Esophagus muscularis mucosa (tissue), 4 donors: Measurements from ENCODE around the gene ZC3H6. TPM values are rescaled to one million over a fixed set of nuclear protein-coding genes. Genes with fewer than 3 reads are reported as not detected.

Source experiments
- DNase-seq: peaks from one replicate; pipeline ENCODE4 v3.0.0-alpha.2; 2017; ENCODE audit errors: extremely low spot score
- H3K27ac ChIP-seq, 4 donors: fragments of 200-600 bp; sonication (generic); replicated peaks in 1 of 4; 1 replicate in 3 of 4; 2 replicates in 1 of 4; pipeline ENCODE4 v1.5.1; 2016 to 2019; ENCODE audit warnings: mild to moderate bottlenecking in 1 of 4
- H3K27me3 ChIP-seq, 4 donors: fragments of 200-600 bp; sonication (generic); one replicate each; pipeline versions ENCODE4 v1.5.1 to v1.6.0; 2016 to 2019
- H3K36me3 ChIP-seq, 4 donors: fragments of 200-600 bp; sonication (generic); one replicate each; pipeline ENCODE4 v1.5.1; 2016 to 2019
- H3K4me1 ChIP-seq, 4 donors: fragments of 200-600 bp; sonication (generic); one replicate each; pipeline ENCODE4 v1.5.1; 2016 to 2019
- H3K4me3 ChIP-seq, 4 donors: fragments of 200-600 bp; sonication (generic); 1 replicate in 2 of 4; 2 replicates in 2 of 4; pipeline ENCODE4 v1.5.1; 2016 to 2019; ENCODE audit warnings: mild to moderate bottlenecking in 4 of 4, moderate library complexity in 1 of 4
- H3K9me3 ChIP-seq, 4 donors: fragments of 200-600 bp; sonication (generic); 1 replicate in 3 of 4; 2 replicates in 1 of 4; pipeline ENCODE4 v1.5.1; 2016 to 2019
- CTCF ChIP-seq, 3 experiments: fragments of 200-600 bp in 2 of 3; fragments of 450-650 bp in 1 of 3; sonication (generic) in 2 of 3; IDR thresholded peaks; one replicate each; pipeline ENCODE4 v1.5.1; 2017 to 2019; ENCODE audit warnings: antibody characterized with exemption in 3 of 3, mild to moderate bottlenecking in 2 of 3, moderate library complexity in 1 of 3
- EP300 ChIP-seq: sonication (generic); formaldehyde crosslinking; IDR thresholded peaks from one replicate; pipeline ENCODE4 v1.6.1; 2017; ENCODE audit warnings: antibody characterized with exemption
- POLR2A ChIP-seq: fragments of 450-650 bp; IDR thresholded peaks from one replicate; pipeline ENCODE4 v1.6.1; 2017; ENCODE audit warnings: antibody characterized with exemption, moderate library complexity, mild to moderate bottlenecking, low read depth
- POLR2AphosphoS5 ChIP-seq, 2 donors: sonication (generic); formaldehyde crosslinking; IDR thresholded peaks; one replicate each; pipeline ENCODE4 v1.6.1; 2017; ENCODE audit warnings: antibody characterized with exemption in 2 of 2
- WGBS: methylation state at CpG from one replicate; pipeline ENCODE4 v1.1.5; 2018; 5-methylcytosine and 5-hydroxymethylcytosine counted together
- intact Hi-C: fragments of 100-400 bp; cut with DNase I; formaldehyde crosslinking; loops from one replicate; pipeline ENCODE4 v1.15.1; 2023
- total RNA-seq, 4 donors: library from RNA; depleted of rRNA; stranded (reverse); fragments of >200 nt; gene quantifications; one replicate each; pipeline versions ENCODE4 v1.1.0 to v1.2.1, GENCODE V29; 2016

ZC3H6 gene
- total RNA-seq, 4 donors from 2014 or later = 12.8 to 22.0 (median 16.8) TPM

- no peaks in the 10 kb centered on the region for H3K4me1 ChIP-seq
- H3K4me3 ChIP-seq = no peak overlapping the region
- no peaks in the 10 kb centered on the region for H3K27me3 ChIP-seq
- WGBS = 80% methylated on average over 5 of the region's 5 CpGs
- no peak for DNase-seq
- no peaks in the 10 kb centered on the region for H3K9me3 ChIP-seq
- no peak overlapping the region for H3K27ac ChIP-seq
- intact Hi-C loops = no loop called here
- TF ChIP-seq POLR2AphosphoS5 (IDR thresholded peaks at IDR 0.05) (no peak), POLR2A (no peak), CTCF (IDR thresholded peaks at IDR 0.05) (no peak), EP300 (no peak)
- H3K36me3 ChIP-seq = peaks cover 8 to 47% (median 26%) of the 10 kb centered on the region in 4 donors
Measured at GRCh38 chr2:112332123-112332696, 56.8 kb downstream of the ZC3H6 start.

- no peaks in the 10 kb centered on the region for H3K27me3 ChIP-seq
- 93% methylated on average over 1 of the region's 1 CpG for WGBS
- H3K27ac ChIP-seq = no peak overlapping the region
- no peaks in the 10 kb centered on the region for H3K4me1 ChIP-seq
- TF ChIP-seq EP300 (no peak), POLR2AphosphoS5 (IDR thresholded peaks at IDR 0.05) (no peak), POLR2A (no peak), CTCF (IDR thresholded peaks at IDR 0.05) (no peak)
- DNase-seq = no peak
- intact Hi-C loops = no loop called here
- peaks cover 5 to 15% (median 14%) of the 10 kb centered on the region in 4 donors for H3K36me3 ChIP-seq
- H3K4me3 ChIP-seq = no peak overlapping the region
- no peaks in the 10 kb centered on the region for H3K9me3 ChIP-seq
Measured at GRCh38 chr2:112335600-112335999, 60.2 kb downstream of the ZC3H6 start.

GRCh38 chr2:112339986-112340385 lies 64.6 kb downstream of the ZC3H6 start:
- H3K4me1 ChIP-seq = no peaks in the 10 kb centered on the region
- DNase-seq = no peak
- no peak overlapping the region for H3K27ac ChIP-seq
- intact Hi-C loops = no loop called here
- no peaks in the 10 kb centered on the region for H3K9me3 ChIP-seq
- no peaks in the 10 kb centered on the region for H3K27me3 ChIP-seq
- no peaks in the 10 kb centered on the region for H3K36me3 ChIP-seq
- H3K4me3 ChIP-seq = no peak overlapping the region
- WGBS = 77% methylated on average over 2 of the region's 2 CpGs
- TF ChIP-seq EP300 (no peak), CTCF (IDR thresholded peaks at IDR 0.05) (no peak), POLR2A (no peak), POLR2AphosphoS5 (IDR thresholded peaks at IDR 0.05) (no peak)

GRCh38 chr2:112340475-112341267 lies 65.3 kb downstream of the ZC3H6 start:
- TF ChIP-seq EP300 (no peak), POLR2A (no peak), CTCF (IDR thresholded peaks at IDR 0.05) (no peak), POLR2AphosphoS5 (IDR thresholded peaks at IDR 0.05) (no peak)
- 79% methylated on average over 9 of the region's 9 CpGs for WGBS
- intact Hi-C loops = no loop called here
- no peak overlapping the region for H3K4me3 ChIP-seq
- no peak for DNase-seq
- H3K4me1 ChIP-seq = no peaks in the 10 kb centered on the region
- no peaks in the 10 kb centered on the region for H3K9me3 ChIP-seq
- no peaks in the 10 kb centered on the region for H3K27me3 ChIP-seq
- no peaks in the 10 kb centered on the region for H3K36me3 ChIP-seq
- H3K27ac ChIP-seq = no peak overlapping the region
